Naive thymus-derived CD4-positive, alpha-beta T cell (primary cell): ENCODE results near the gene FAU. TPM values are rescaled to one million over a fixed set of nuclear protein-coding genes. Genes with fewer than 3 reads are reported as not detected.

Experiments used
- ATAC-seq: fragments of 150-1000 bp; cut with Tn5 transposase; 2 replicates; pipeline ENCODE4 v1.10.0; 2021; ENCODE audit warnings: mild to moderate bottlenecking, moderate library complexity
- CTCF ChIA-PET: fragments of 350-600 bp; sonication (Branson Sonifier 250); formaldehyde crosslinking; loops from one replicate; lab custom pipeline; 2021; ENCODE audit warnings: antibody characterized with exemption; lab: Charles Lee
- POLR2A ChIA-PET: fragments of 350-600 bp; sonication (Branson Sonifier 250); formaldehyde crosslinking; loops from one replicate; lab custom pipeline; 2021; ENCODE audit warnings: antibody characterized with exemption, inconsistent platforms; lab: Charles Lee
- DNase-seq, 9 donors: peaks; one replicate each; pipeline versions ENCODE4 v3.0.0 to v3.0.0-alpha.2; 2020 to 2022; ENCODE audit warnings: mixed read lengths in 1 of 9
- H3K27ac ChIP-seq: one replicate; pipeline ENCODE4 v1.7.0; 2013; ENCODE audit warnings: mild to moderate bottlenecking, low read depth, low read length, moderate library complexity
- H3K27me3 ChIP-seq, 2 donors: one replicate each; pipeline ENCODE4 v1.7.0; 2013; ENCODE audit warnings: low read length in 2 of 2, mild to moderate bottlenecking in 2 of 2, moderate library complexity in 2 of 2; ENCODE audit not compliant: control insufficient read depth in 2 of 2, insufficient read depth in 2 of 2
- H3K36me3 ChIP-seq, 3 experiments: 1 replicate in 2 of 3; 2 replicates in 1 of 3; pipeline ENCODE4 v1.7.0; 2013; ENCODE audit warnings: low read length in 3 of 3, mild to moderate bottlenecking in 3 of 3, moderate library complexity in 1 of 3; ENCODE audit not compliant: insufficient read depth in 3 of 3, control insufficient read depth in 2 of 3
- H3K4me1 ChIP-seq, 2 donors: one replicate each; pipeline ENCODE4 v1.7.0; 2013; ENCODE audit warnings: low read length in 2 of 2, mild to moderate bottlenecking in 2 of 2, moderate library complexity in 1 of 2; ENCODE audit not compliant: control insufficient read depth in 2 of 2, insufficient read depth in 2 of 2
- H3K4me3 ChIP-seq: 2 replicates; pipeline ENCODE4 v1.7.0; 2013; ENCODE audit warnings: mild to moderate bottlenecking, low read length
- H3K9me3 ChIP-seq, 3 experiments: 1 replicate in 2 of 3; 2 replicates in 1 of 3; pipeline ENCODE4 v1.7.0; 2013; ENCODE audit warnings: low read length in 3 of 3; ENCODE audit not compliant: control insufficient read depth in 2 of 3
- H3K27ac Mint-ChIP-seq, 9 donors: one replicate each; pipeline ENCODE4 v1.8.0; 2020 to 2022; ENCODE audit warnings: mixed read lengths in 9 of 9, mild to moderate bottlenecking in 8 of 9, moderate library complexity in 5 of 9, inconsistent platforms in 2 of 9
- H3K27me3 Mint-ChIP-seq, 5 donors: one replicate each; pipeline ENCODE4 v1.8.0; 2021 to 2022; ENCODE audit warnings: mixed read lengths in 5 of 5, mild to moderate bottlenecking in 1 of 5
- H3K36me3 Mint-ChIP-seq, 5 donors: one replicate each; pipeline ENCODE4 v1.8.0; 2020 to 2022; ENCODE audit warnings: mixed read lengths in 5 of 5, mild to moderate bottlenecking in 3 of 5, inconsistent platforms in 1 of 5
- H3K4me1 Mint-ChIP-seq, 7 donors: one replicate each; pipeline ENCODE4 v1.8.0; 2020 to 2022; ENCODE audit warnings: mixed read lengths in 7 of 7, mild to moderate bottlenecking in 3 of 7, inconsistent platforms in 1 of 7
- H3K4me3 Mint-ChIP-seq, 10 donors: one replicate each; pipeline ENCODE4 v1.8.0; 2020 to 2022; ENCODE audit warnings: mild to moderate bottlenecking in 10 of 10, mixed read lengths in 10 of 10, moderate library complexity in 6 of 10, inconsistent platforms in 2 of 10
- H3K9me3 Mint-ChIP-seq, 11 donors: one replicate each; pipeline ENCODE4 v1.8.0; 2020 to 2022; ENCODE audit warnings: mixed read lengths in 11 of 11, mild to moderate bottlenecking in 4 of 11, inconsistent platforms in 1 of 11, moderate library complexity in 1 of 11
- intact Hi-C, 2 donors: fragments of 100-400 bp; cut with micrococcal nuclease; formaldehyde crosslinking; loops; one replicate each; pipeline ENCODE4 v1.15.1; 2023
- polyA plus RNA-seq, 2 donors: library from polyadenylated mRNA; unstranded; fragments of 300-500 nt; fragmentation: Illumina TruSeq; gene quantifications; one replicate each; pipeline ENCODE4 v1.2.3, GENCODE V29; 2021
- total RNA-seq, 6 experiments: library from RNA in 5 of 6; stranded (reverse) in 5 of 6; gene quantifications; 1 replicate in 5 of 6; 2 replicates in 1 of 6; pipeline ENCODE4 v1.2.3 and lab custom pipeline; 2021 to 2026

The FAU gene
- total and polyA plus RNA-seq, 7 experiments from 2014 or later: 1,053 to 1,849 (median 1,372) TPM

DNA sequence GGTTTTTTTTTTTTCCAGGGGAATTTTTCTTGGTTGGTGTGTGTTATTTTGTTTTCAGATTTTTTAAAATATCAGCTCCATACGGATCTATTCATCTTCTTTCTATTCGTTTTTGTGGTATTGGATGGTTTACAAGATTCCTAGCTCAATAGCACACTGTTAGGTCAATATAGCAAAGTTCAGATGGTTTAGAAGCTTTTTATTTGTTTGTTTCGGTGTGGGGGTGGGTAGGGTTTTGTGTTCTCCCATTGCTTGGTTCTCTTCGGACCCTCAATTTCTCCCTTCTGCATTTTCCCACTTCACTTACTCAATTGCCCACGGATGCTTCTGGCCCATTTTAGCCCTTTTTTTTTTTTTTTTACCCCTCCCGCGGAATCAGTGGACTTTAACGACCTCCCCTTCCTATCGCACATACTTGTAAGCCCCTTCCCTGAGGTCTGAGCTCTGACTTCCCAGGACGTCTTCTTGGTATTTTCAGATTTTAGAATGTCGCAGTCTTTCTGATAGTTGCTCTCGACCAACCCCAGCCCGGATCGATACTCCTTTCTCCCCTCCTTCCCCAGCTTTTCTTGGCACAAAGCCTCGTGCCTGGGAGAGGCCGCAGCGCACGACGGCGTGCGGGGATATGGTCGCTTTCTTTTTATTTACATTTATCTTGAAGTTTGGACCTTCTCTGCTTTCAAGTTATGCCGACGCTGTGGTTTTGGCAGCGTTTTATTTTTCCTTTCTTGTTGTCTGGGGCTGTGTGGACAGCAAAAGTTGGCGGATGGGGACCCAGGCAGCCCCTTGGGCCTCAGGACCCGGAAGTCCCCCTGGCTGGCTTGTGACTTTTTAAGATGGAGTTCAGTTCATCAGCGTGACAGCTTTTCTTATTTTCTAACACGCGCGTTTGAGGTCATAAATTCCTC is 43.7 kb upstream of the FAU start:
- no peaks in the 10 kb centered on the region for H3K9me3 ChIP-seq
- no peaks in the 10 kb centered on the region for H3K36me3 ChIP-seq
- ATAC-seq (no peak), DNase-seq (no peak)
- Mint-ChIP-seq H3K27me3 (peaks cover 0 to 3% (median 0%) of the 10 kb centered on the region in 5 donors), H3K4me1 (peaks cover 0 to 11% (median 5%) of the 10 kb centered on the region in 7 donors), H3K4me3 (no peak overlapping the region), H3K9me3 (no peaks in the 10 kb centered on the region), H3K36me3 (no peaks in the 10 kb centered on the region), H3K27ac (peak overlapping the region in 1 of 9 donors; percentile 36)
- no peaks in the 10 kb centered on the region for H3K4me1 ChIP-seq
- no peak overlapping the region for H3K4me3 ChIP-seq
- ChIA-PET POLR2A (no interaction called here), CTCF (no interaction called here)
- no peak overlapping the region for H3K27ac ChIP-seq
- no peaks in the 10 kb centered on the region for H3K27me3 ChIP-seq
- intact Hi-C loops: no loop called here

DNA sequence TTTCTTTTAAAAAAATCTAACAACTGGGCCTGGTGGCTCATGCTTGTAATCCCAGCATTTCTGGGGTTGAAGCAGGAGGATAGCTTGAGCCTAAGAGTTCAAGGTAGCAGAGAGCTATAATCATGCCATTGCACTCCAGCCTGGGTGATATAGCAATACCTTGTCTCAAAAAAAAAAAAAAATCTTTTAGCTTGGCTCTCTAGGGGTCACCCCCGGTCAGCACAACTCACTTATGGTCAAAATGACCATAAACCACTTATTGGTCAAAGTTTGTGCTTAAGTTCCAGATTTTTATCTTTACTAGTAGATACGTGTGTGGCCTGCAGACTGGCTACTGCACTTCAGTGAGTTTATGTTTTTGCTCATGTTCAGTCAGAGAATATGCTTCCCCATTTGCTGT is 41.8 kb upstream of the FAU start:
- Mint-ChIP-seq H3K27me3 (peaks cover 0 to 11% (median 0%) of the 10 kb centered on the region in 5 donors), H3K36me3 (no peaks in the 10 kb centered on the region), H3K9me3 (no peaks in the 10 kb centered on the region), H3K4me1 (peaks cover 0 to 3% (median 0%) of the 10 kb centered on the region in 7 donors), H3K27ac (no peak overlapping the region), H3K4me3 (no peak overlapping the region)
- ChIA-PET CTCF (no interaction called here), POLR2A (no interaction called here)
- no peak overlapping the region for H3K4me3 ChIP-seq
- H3K4me1 ChIP-seq: no peaks in the 10 kb centered on the region
- no peak for DNase-seq
- peak; percentile 40 for ATAC-seq
- no peaks in the 10 kb centered on the region for H3K36me3 ChIP-seq
- intact Hi-C loops: no loop called here
- no peak overlapping the region for H3K27ac ChIP-seq
- no peaks in the 10 kb centered on the region for H3K9me3 ChIP-seq
- no peaks in the 10 kb centered on the region for H3K27me3 ChIP-seq

GRCh38 chr11:65160643-65161042 is 38.7 kb upstream of the FAU start:
- Mint-ChIP-seq H3K9me3 (no peaks in the 10 kb centered on the region), H3K27ac (no peak overlapping the region), H3K27me3 (peaks cover 0 to 13% (median 0%) of the 10 kb centered on the region in 5 donors), H3K4me3 (no peak overlapping the region), H3K36me3 (no peaks in the 10 kb centered on the region), H3K4me1 (no peaks in the 10 kb centered on the region)
- Histone ChIP-seq H3K27ac (no peak overlapping the region), H3K4me1 (no peaks in the 10 kb centered on the region), H3K9me3 (no peaks in the 10 kb centered on the region), H3K4me3 (no peak overlapping the region), H3K36me3 (no peaks in the 10 kb centered on the region), H3K27me3 (no peaks in the 10 kb centered on the region)
- CTCF ChIA-PET: no interaction called here
- no peak for DNase-seq
- intact Hi-C loops: no loop called here
- ATAC-seq: no peak
- POLR2A ChIA-PET: no interaction called here

- intact Hi-C loops: no loop called here
- Mint-ChIP-seq H3K4me1 (no peaks in the 10 kb centered on the region), H3K27ac (no peak overlapping the region)
These were observed 37.1 kb upstream of the FAU start for GRCh38 chr11:65159012-65159411.

GRCh38 chr11:65157336-65157735 is 35.4 kb upstream of the FAU start:
- Histone ChIP-seq H3K27ac (no peak overlapping the region), H3K4me3 (no peak overlapping the region), H3K4me1 (no peaks in the 10 kb centered on the region), H3K36me3 (no peaks in the 10 kb centered on the region), H3K27me3 (no peaks in the 10 kb centered on the region), H3K9me3 (no peaks in the 10 kb centered on the region)
- no peaks in the 10 kb centered on the region for H3K36me3 Mint-ChIP-seq
- no peaks in the 10 kb centered on the region for H3K9me3 Mint-ChIP-seq
- ChIA-PET POLR2A (interaction anchor here (0.6 kb wide), 1 partner anchor 39 kb away, joined by 5 read pairs; no protein-coding TSS in a partner anchor), CTCF (no interaction called here)
- no peak for DNase-seq
- no peak overlapping the region for H3K4me3 Mint-ChIP-seq
- intact Hi-C loops: no loop called here
- no peak for ATAC-seq
- H3K4me1 Mint-ChIP-seq: peaks cover 0 to 5% (median 0%) of the 10 kb centered on the region in 7 donors
- H3K27me3 Mint-ChIP-seq: peaks cover 0 to 13% (median 0%) of the 10 kb centered on the region in 5 donors
- H3K27ac Mint-ChIP-seq: no peak overlapping the region

More at GRCh38 chr11:65159012-65159411, 37.1 kb upstream of the FAU start:
- ChIA-PET POLR2A (interaction anchor here (0.7 kb wide), 1 partner anchor 1130 kb away, joined by 3 read pairs; the partner anchor contains the start of gene YIF1A), CTCF (interaction anchor here (0.7 kb wide), 1 partner anchor 83 kb away, joined by 3 read pairs; no protein-coding TSS in a partner anchor)
- H3K27ac ChIP-seq: no peak overlapping the region
- Mint-ChIP-seq H3K27me3 (peaks cover 0 to 13% (median 0%) of the 10 kb centered on the region in 5 donors), H3K36me3 (no peaks in the 10 kb centered on the region), H3K9me3 (no peaks in the 10 kb centered on the region), H3K4me3 (no peak overlapping the region)
- no peaks in the 10 kb centered on the region for H3K27me3 ChIP-seq
- no peaks in the 10 kb centered on the region for H3K36me3 ChIP-seq
- no peaks in the 10 kb centered on the region for H3K4me1 ChIP-seq
- no peak for DNase-seq
- H3K4me3 ChIP-seq: no peak overlapping the region
- H3K9me3 ChIP-seq: no peaks in the 10 kb centered on the region
- ATAC-seq: no peak

DNA sequence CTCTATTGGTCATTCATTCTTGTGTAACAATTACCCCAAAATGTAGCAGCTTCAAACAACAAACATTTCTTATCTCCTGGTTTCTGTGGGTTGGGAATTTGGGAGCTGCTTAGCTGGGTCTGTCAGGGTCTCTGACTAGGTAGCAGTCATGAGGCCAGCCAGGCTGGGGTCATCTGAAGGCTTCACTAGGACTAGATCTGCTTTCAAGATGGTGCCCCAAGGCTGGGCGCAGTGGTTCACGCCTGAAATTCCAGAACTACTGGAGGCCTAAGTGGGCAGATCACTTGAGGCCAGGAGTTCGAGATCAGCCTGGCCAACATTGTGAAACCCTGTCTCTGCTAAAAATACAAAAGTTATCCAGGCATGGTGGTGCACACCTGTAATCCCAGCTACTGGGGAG is 35.0 kb upstream of the FAU start:
- H3K9me3 Mint-ChIP-seq: no peaks in the 10 kb centered on the region

More for the DNA sequence above, 35.0 kb upstream of the FAU start:
- H3K27ac Mint-ChIP-seq: peak overlapping the region in 1 of 9 donors; percentile 74
- no peak overlapping the region for H3K27ac ChIP-seq
- intact Hi-C loops: no loop called here
- DNase-seq (no peak), ATAC-seq (no peak)
- peaks cover 0 to 9% (median 0%) of the 10 kb centered on the region in 7 donors for H3K4me1 Mint-ChIP-seq
- H3K9me3 ChIP-seq: no peaks in the 10 kb centered on the region
- no peaks in the 10 kb centered on the region for H3K36me3 ChIP-seq
- H3K4me3 ChIP-seq: no peak overlapping the region
- peaks cover 0 to 13% (median 0%) of the 10 kb centered on the region in 5 donors for H3K27me3 Mint-ChIP-seq
- no peaks in the 10 kb centered on the region for H3K36me3 Mint-ChIP-seq
- H3K4me3 Mint-ChIP-seq: no peak overlapping the region
- POLR2A ChIA-PET: interaction anchor here (0.6 kb wide), 1 partner anchor 38 kb away, joined by 5 read pairs; no protein-coding TSS in a partner anchor
- no peaks in the 10 kb centered on the region for H3K4me1 ChIP-seq
- H3K27me3 ChIP-seq: no peaks in the 10 kb centered on the region
- CTCF ChIA-PET: no interaction called here
